NCI-H1417 treated with DMSO at 0.1 percent for 48 hours (cell line): ENCODE data around the gene ILDR1.
"Not testable (repeated sequence)": the region's sequence is repeated elsewhere in the genome, so short reads cannot be mapped to it uniquely, and the experiment has no call there.

ENCODE experiments used
- DNase-seq: peaks from one replicate; lab custom pipeline; 2025; lab: John Stamatoyannopoulos, UW

ILDR1 gene

DNA sequence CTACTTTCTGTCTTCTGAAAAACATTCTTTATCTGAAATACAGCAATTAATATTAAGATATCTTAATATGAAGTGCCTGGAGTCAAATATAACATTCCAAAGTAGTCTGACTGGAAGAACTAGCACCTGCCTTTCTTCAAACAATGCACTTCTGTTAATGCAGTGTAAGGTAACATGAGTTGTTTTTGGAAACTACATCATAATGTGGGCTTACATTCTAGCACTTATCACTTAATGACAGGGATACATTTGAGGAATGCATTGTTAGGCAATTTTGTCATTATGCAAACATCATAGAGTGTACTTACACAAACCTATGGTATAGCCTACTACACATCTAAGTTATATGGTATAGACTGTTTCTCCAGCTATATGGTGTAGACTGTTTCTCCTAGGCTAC, 78.6 kb downstream of the ILDR1 start:
- DNase-seq: no peak

DNA sequence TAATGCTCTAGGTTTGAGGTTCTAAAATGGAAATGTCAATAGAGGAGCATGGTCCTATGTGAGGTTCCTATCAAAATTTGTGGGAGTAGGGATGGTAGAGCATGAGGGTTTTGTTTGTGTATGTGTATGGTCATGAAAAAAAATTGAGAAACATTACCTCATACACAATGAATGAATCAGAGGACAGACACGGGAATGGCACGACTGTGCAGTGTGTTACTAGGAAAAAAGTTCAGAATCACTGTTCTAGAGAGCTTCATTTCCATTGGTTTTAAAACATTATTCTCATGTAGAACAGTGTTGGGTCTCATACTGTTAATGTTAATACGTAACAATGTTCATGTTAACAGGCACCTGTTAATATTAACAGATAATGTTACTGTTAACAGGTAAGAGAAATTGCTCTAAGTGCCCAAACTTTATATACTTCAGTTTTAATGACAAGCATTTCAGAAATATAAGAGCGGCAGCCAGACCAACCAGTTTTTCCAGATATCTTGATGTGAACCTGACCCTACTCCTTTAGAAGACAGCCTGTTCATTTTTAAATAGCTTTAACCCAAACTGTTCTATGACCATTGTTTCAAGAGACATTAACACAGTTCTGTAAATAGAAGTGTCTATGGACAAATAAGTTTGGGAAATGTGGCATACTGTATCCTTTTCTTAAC, 79.8 kb downstream of the ILDR1 start:
- no peak for DNase-seq

DNA sequence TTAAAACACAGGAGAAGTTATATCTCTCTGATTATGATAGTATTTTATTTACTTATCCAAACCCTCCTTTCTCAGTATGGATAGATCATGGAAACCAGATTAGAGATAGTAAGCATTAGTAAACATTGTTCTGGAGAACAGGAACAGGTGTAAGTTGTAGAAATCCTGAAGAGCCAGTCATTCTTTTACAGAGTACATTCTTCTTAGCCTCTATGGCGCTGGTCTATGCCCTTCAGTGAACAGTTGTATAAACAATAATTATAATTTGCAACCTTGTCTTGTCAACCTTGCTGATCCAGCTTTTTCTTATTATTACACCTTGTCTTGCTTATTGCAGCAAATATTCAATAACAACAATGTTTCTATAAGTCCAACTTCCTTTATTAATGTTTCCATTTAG, 80.5 kb downstream of the ILDR1 start:
- no peak for DNase-seq

DNA sequence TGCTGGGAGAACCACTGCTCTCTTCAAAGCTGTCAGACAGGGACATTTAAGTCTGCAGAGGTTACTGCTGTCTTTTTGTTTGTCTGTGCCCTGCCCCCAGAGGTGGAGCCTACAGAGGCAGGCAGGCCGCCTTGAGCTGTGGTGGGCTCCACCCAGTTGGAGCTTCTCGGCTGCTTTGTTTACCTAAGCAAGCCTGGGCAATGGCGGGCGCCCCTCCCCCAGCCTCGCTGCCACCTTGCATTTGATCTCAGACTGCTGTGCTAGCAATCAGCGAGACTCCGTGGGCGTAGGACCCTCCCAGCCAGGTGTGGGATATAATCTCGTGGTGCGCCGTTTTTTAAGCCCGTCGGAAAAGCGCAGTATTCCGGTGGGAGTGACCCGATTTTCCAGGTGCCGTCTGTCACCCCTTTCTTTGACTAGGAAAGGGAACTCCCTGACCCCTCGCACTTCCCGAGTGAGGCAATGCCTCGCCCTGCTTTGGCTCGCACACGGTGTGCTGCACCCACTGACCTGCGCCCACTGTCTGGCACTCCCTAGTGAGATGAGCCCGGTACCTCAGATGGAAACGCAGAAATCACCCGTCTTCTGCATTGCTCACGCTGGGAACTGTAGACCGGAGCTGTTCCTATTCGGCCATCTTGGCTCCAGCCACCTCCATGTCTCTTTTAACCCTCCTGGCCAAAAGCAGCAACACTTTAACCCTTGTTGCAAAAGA, 83.7 kb downstream of the ILDR1 start:
- DNase-seq: not testable (repeated sequence)
